Common myeloid progenitor, CD34-positive (primary cell): ENCODE data around the gene FLNA. TPM values are rescaled to one million over a fixed set of nuclear protein-coding genes. Genes with fewer than 3 reads are reported as not detected.

Source experiments
- CTCF ChIA-PET: fragments of 350-600 bp; sonication (Branson Sonifier 250); formaldehyde crosslinking; loops from one replicate; lab custom pipeline; 2021; ENCODE audit warnings: antibody characterized with exemption; lab: Charles Lee
- POLR2A ChIA-PET: fragments of 350-600 bp; sonication (Branson Sonifier 250); formaldehyde crosslinking; loops from one replicate; lab custom pipeline; 2021; ENCODE audit warnings: antibody characterized with exemption; lab: Charles Lee
- DNase-seq, 3 donors: peaks; one replicate each; pipeline versions ENCODE4 v3.0.0 to v3.0.0-alpha.2; 2013
- H3K27ac ChIP-seq, 2 experiments: 1 replicate in 1 of 2; 2 replicates in 1 of 2; pipeline ENCODE4 v1.7.0; 2013; ENCODE audit warnings: inconsistent platforms in 2 of 2, low read length in 2 of 2, mild to moderate bottlenecking in 2 of 2, low read depth in 1 of 2, moderate library complexity in 1 of 2; ENCODE audit not compliant: severe bottlenecking in 2 of 2, insufficient read depth in 1 of 2, poor library complexity in 1 of 2
- H3K27me3 ChIP-seq, 5 experiments: replicated peaks in 2 of 5; 1 replicate in 3 of 5; 2 replicates in 2 of 5; pipeline versions ENCODE4 v1.6.1 to v1.7.0; 2013; ENCODE audit warnings: low read length in 4 of 5, mild to moderate bottlenecking in 2 of 5, moderate library complexity in 2 of 5, inconsistent platforms in 1 of 5; ENCODE audit not compliant: insufficient read depth in 5 of 5, control insufficient read depth in 4 of 5
- H3K36me3 ChIP-seq, 4 experiments: 1 replicate in 2 of 4; 2 replicates in 2 of 4; pipeline versions ENCODE4 v1.6.1 to v1.7.0; 2013; ENCODE audit warnings: low read length in 3 of 4, control low read depth in 1 of 4, mild to moderate bottlenecking in 1 of 4; ENCODE audit not compliant: control insufficient read depth in 4 of 4, insufficient read depth in 4 of 4
- H3K4me1 ChIP-seq, 4 experiments: 1 replicate in 3 of 4; 2 replicates in 1 of 4; pipeline versions ENCODE4 v1.6.1 to v1.7.1; 2013; ENCODE audit warnings: low read length in 3 of 4, mild to moderate bottlenecking in 3 of 4, control low read depth in 1 of 4, inconsistent platforms in 1 of 4, moderate library complexity in 1 of 4; ENCODE audit not compliant: control insufficient read depth in 4 of 4, insufficient read depth in 4 of 4; ENCODE audit errors: control extremely low read depth in 1 of 4
- H3K4me3 ChIP-seq, 7 experiments: 1 replicate in 4 of 7; 2 replicates in 3 of 7; pipeline versions ENCODE4 v1.5.1 to v1.7.0; 2013; ENCODE audit warnings: mild to moderate bottlenecking in 7 of 7, low read length in 6 of 7, moderate library complexity in 6 of 7, inconsistent platforms in 2 of 7, low read depth in 2 of 7, control low read depth in 1 of 7; ENCODE audit not compliant: insufficient read depth in 4 of 7, control insufficient read depth in 1 of 7; ENCODE audit errors: extremely low read depth in 1 of 7
- H3K9me3 ChIP-seq, 5 experiments: 1 replicate in 4 of 5; 2 replicates in 1 of 5; pipeline versions ENCODE4 v1.6.1 to v1.7.1; 2013; ENCODE audit warnings: low read length in 4 of 5, mild to moderate bottlenecking in 2 of 5, inconsistent platforms in 1 of 5, low read depth in 1 of 5, moderate library complexity in 1 of 5; ENCODE audit not compliant: control insufficient read depth in 4 of 5, insufficient read depth in 2 of 5; ENCODE audit errors: control extremely low read depth in 1 of 5
- WGBS: methylation state at CpG from one replicate; pipeline ENCODE4 v1.1.5; 2013; ENCODE audit not compliant: insufficient coverage; 5-methylcytosine and 5-hydroxymethylcytosine counted together
- polyA plus RNA-seq: library from polyadenylated mRNA; unstranded; fragments of 120-200 nt; gene quantifications from one replicate; pipeline ENCODE4 v1.2.1, GENCODE V29; 2013

FLNA gene, protein sequence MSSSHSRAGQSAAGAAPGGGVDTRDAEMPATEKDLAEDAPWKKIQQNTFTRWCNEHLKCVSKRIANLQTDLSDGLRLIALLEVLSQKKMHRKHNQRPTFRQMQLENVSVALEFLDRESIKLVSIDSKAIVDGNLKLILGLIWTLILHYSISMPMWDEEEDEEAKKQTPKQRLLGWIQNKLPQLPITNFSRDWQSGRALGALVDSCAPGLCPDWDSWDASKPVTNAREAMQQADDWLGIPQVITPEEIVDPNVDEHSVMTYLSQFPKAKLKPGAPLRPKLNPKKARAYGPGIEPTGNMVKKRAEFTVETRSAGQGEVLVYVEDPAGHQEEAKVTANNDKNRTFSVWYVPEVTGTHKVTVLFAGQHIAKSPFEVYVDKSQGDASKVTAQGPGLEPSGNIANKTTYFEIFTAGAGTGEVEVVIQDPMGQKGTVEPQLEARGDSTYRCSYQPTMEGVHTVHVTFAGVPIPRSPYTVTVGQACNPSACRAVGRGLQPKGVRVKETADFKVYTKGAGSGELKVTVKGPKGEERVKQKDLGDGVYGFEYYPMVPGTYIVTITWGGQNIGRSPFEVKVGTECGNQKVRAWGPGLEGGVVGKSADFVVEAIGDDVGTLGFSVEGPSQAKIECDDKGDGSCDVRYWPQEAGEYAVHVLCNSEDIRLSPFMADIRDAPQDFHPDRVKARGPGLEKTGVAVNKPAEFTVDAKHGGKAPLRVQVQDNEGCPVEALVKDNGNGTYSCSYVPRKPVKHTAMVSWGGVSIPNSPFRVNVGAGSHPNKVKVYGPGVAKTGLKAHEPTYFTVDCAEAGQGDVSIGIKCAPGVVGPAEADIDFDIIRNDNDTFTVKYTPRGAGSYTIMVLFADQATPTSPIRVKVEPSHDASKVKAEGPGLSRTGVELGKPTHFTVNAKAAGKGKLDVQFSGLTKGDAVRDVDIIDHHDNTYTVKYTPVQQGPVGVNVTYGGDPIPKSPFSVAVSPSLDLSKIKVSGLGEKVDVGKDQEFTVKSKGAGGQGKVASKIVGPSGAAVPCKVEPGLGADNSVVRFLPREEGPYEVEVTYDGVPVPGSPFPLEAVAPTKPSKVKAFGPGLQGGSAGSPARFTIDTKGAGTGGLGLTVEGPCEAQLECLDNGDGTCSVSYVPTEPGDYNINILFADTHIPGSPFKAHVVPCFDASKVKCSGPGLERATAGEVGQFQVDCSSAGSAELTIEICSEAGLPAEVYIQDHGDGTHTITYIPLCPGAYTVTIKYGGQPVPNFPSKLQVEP (N-terminal part only)
- polyA plus RNA-seq: 230 TPM

DNA sequence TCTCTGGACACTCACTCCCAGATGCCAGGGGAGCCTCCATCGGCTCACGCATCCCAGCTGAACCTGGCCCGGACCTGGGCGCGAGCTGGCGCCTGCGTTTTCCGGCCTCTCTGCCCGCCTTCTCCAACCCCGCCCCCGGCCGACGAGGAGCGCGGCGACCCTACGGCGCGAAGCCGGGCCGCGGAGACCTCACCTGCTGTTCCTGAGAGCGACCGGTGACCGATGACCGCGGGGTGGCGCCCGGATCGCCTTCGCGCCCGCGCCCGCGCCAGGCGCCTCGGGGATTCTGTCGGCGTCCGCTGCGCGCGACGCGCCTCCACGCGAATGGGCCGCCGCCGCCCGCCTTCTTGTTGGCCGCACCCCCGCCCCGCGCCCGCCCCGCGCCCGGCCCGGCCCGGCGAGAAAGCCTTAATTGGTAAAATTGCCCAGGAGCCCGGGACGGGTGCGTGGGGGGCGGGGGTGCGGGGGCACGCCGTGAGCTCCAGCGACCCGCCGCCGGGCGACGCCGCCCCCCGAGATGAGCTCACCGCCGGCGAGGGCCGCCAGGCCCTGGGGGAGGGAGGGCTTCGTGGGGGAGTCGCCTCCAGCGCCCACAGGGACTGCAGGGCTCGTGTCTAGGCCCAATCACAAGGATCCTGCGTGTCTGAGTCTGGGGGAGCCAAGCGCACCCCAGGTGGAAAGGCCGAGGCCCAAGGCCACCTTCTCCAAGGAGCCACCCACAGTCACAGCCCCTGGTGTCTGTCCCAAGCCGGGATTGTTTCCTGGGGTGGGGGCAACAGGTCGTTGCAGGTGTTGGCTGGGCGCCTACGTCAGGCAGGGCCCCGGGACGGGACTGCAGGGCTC is at the start of gene FLNA:
FLNA (minus strand) TSS at position 322 of the 843 bp plus-strand sequence. CDS start 3,389 bp downstream, outside the sequence.
- H3K27me3 ChIP-seq: peaks cover 0 to 14% (median 0%) of the 10 kb centered on the region in 5 experiments
- H3K4me3 ChIP-seq: peak within 1 kb of the TSS in 4 of 7 experiments; percentile 4 to 61 (median 25)
- H3K4me1 ChIP-seq: peaks cover 3 to 42% (median 30%) of the 10 kb centered on the region in 4 experiments
- ChIA-PET CTCF (interaction anchor here (1.1 to 2.6 kb wide), 7 partner anchors 9 to 167 kb away, joined by 3 to 19 read pairs (median 10); partner anchors contain the start of gene RPL10), POLR2A (no interaction called here)
- peak in 1 of 3 donors; percentile 17 for DNase-seq
- H3K9me3 ChIP-seq: peaks cover 0 to 9% (median 0%) of the 10 kb centered on the region in 5 experiments
- 47% methylated on average over 63 of the region's 95 CpGs for WGBS
- no peaks in the 10 kb centered on the region for H3K36me3 ChIP-seq
- no peak within 1 kb of the TSS for H3K27ac ChIP-seq

DNA sequence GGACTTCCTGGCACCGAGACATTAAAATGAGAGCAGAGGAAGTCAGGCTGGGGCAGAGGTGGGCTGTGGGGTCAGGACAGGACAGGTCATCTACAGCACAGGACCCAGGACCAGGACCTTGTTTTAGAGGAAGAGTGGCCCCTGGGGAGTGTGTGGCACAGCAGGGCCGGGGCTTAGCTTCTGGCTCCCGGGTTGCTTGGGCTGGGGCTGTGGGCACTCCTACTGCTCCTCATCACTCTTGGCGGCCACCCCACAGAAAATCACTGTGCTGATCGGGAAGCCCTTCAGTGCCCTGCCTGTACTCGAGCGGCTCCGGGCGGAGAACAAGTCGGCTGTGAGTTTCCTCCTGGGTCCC is 45.9 kb upstream of the FLNA start:
- Histone ChIP-seq H3K9me3 (no peaks in the 10 kb centered on the region), H3K4me1 (peaks cover 0 to 10% (median 6%) of the 10 kb centered on the region in 4 experiments), H3K36me3 (peaks cover 0 to 9% (median 4%) of the 10 kb centered on the region in 4 experiments), H3K4me3 (no peak overlapping the region), H3K27ac (no peak overlapping the region), H3K27me3 (no peaks in the 10 kb centered on the region)
- ChIA-PET CTCF (interaction anchor here (0.9 kb wide), 1 partner anchor 8 kb away, joined by 3 read pairs; the partner anchor contains the start of gene ATP6AP1), POLR2A (no interaction called here)
- 94% methylated on average over 10 of the region's 10 CpGs for WGBS
- no peak for DNase-seq

DNA sequence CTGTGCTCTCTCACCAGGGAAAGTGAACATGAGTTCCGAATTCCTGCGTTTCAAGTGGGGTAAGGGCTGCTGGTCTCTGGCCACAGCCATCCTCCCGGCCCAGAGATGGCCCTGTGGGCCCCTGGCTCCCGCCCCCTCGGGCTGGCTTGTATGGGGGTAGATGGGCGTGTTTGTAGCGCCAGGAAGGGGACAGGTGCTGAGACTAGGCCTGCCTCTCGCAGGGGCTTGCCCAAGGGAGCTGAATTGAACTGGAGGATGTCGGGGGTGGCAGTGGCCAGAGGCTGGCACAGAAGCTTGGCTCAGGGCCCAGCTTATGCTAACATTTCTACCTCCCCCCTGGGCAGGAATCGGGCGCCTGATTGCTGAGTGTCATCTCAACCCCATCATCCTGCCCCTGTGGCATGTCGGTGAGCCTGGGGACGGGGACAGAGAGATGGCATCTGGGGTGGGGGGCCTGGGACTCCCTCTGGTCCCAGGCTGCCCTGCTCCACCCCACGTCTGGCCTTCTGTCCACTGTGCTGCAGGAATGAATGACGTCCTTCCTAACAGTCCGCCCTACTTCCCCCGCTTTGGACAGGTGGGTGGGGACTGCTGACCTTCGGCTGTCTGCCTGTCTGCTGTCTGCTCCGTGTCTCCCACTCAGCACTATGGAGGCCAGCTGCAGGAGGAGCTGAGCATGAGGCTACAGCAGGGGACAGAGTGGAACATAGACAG is 45.4 kb upstream of the FLNA start:
- DNase-seq: no peak
- WGBS: 90% methylated on average over 13 of the region's 19 CpGs
- Histone ChIP-seq H3K4me1 (peaks cover 0 to 10% (median 6%) of the 10 kb centered on the region in 4 experiments), H3K27ac (no peak overlapping the region), H3K4me3 (no peak overlapping the region), H3K36me3 (peaks cover 0 to 9% (median 4%) of the 10 kb centered on the region in 4 experiments), H3K9me3 (no peaks in the 10 kb centered on the region), H3K27me3 (no peaks in the 10 kb centered on the region)
- CTCF ChIA-PET: interaction anchor here (0.9 to 1.4 kb wide), 3 partner anchors 8 to 33 kb away, joined by 3 to 4 read pairs (median 3); partner anchors contain the start of gene ATP6AP1
- POLR2A ChIA-PET: no interaction called here

DNA sequence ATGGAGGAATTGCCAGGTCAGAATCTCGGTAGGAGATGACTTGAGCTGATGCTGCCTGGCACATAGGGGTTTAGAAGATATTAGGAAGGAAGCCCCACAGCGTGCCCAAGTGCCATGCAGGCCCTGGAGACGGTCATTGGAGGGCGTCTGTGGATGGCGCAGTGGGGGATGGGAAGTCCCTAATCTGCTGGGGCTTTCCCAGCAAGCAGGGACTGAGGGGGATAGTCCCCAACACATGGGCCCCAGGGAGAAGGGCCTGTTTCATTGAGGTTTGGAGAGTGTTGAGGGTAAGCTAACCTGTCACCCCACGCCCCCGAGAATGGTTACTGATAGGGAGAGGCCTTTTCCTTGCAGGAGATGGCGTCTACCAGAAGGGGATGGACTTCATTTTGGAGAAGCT is 44.8 kb upstream of the FLNA start:
- ChIA-PET CTCF (interaction anchor here (0.9 to 1.4 kb wide), 2 partner anchors 20 to 33 kb away, joined by 3 to 4 read pairs; no protein-coding TSS in a partner anchor), POLR2A (no interaction called here)
- H3K36me3 ChIP-seq: peaks cover 0 to 9% (median 4%) of the 10 kb centered on the region in 4 experiments
- WGBS: 92% methylated on average over 4 of the region's 8 CpGs
- no peak overlapping the region for H3K27ac ChIP-seq
- no peaks in the 10 kb centered on the region for H3K27me3 ChIP-seq
- H3K4me3 ChIP-seq: no peak overlapping the region
- H3K9me3 ChIP-seq: no peaks in the 10 kb centered on the region
- H3K4me1 ChIP-seq: peaks cover 0 to 5% (median 2%) of the 10 kb centered on the region in 4 experiments
- DNase-seq: no peak

DNA sequence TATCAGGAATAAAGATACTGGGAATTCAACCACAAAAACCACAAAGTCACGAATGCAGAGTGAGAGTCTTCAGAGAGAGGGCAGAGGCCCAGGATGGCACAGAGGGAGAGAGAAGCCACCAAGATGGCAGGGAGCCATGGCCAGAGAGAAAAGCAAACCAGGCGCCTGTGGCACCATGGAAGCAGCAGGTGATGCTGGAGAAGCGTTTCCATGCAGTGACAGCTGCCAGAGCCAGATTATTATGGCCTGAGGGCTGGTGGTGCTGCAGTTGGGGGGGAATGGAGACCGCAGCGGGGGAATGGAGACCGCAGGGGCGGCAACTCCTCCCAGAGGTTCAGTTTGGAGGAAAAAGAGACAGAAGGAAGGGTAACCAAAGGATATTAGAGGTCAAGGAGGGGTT is 42.7 kb upstream of the FLNA start:
- 64% methylated on average over 5 of the region's 7 CpGs for WGBS
- POLR2A ChIA-PET: interaction anchor here (0.6 kb wide), 1 partner anchor 417 kb away, joined by 3 read pairs; no protein-coding TSS in a partner anchor

More for the DNA sequence above, 42.7 kb upstream of the FLNA start:
- peaks cover 3 to 13% (median 12%) of the 10 kb centered on the region in 4 experiments for H3K4me1 ChIP-seq
- no peak for DNase-seq
- no peaks in the 10 kb centered on the region for H3K9me3 ChIP-seq
- H3K27ac ChIP-seq: no peak overlapping the region
- no peaks in the 10 kb centered on the region for H3K27me3 ChIP-seq
- no peak overlapping the region for H3K4me3 ChIP-seq
- H3K36me3 ChIP-seq: peaks cover 0 to 11% (median 4%) of the 10 kb centered on the region in 4 experiments
- CTCF ChIA-PET: no interaction called here
